HEK293T (cell line): Measurements from ENCODE around the gene DDX18.

Source experiments
- CTCF ChIA-PET: fragments of 350-600 bp; formaldehyde crosslinking; extraction: SDS; loops from one replicate; lab custom pipeline; 2021; ENCODE audit warnings: antibody characterized with exemption, inconsistent platforms; lab: Yijun Ruan, JAX
- POLR2A ChIA-PET: fragments of 350-600 bp; formaldehyde crosslinking; extraction: SDS; loops from one replicate; lab custom pipeline; 2020; ENCODE audit warnings: antibody characterized with exemption, inconsistent platforms; lab: Yijun Ruan, JAX
- DNase-seq: peaks from one replicate; pipeline ENCODE4 v3.0.0; 2012; ENCODE audit warnings: mixed read lengths; ENCODE audit errors: extremely low spot score
- ARNT ChIP-seq: fragments of 450-650 bp; IDR thresholded peaks from 2 replicates; pipeline ENCODE4 v1.6.1; 2017; ENCODE audit warnings: mild to moderate bottlenecking
- BHLHE40 ChIP-seq: fragments of 450-650 bp; IDR thresholded peaks from 2 replicates; pipeline ENCODE4 v1.6.1; 2016; ENCODE audit warnings: mild to moderate bottlenecking, moderate library complexity, borderline replicate concordance
- CTBP1 ChIP-seq: fragments of 450-650 bp; IDR thresholded peaks from 2 replicates; pipeline ENCODE4 v1.6.1; 2016; ENCODE audit warnings: borderline replicate concordance
- ELF4 ChIP-seq: fragments of 450-650 bp; IDR thresholded peaks from 2 replicates; pipeline ENCODE4 v1.6.1; 2017; ENCODE audit warnings: antibody characterized with exemption
- FOXA1 ChIP-seq: fragments of 450-650 bp; IDR thresholded peaks from 2 replicates; pipeline ENCODE4 v1.6.1; 2016; ENCODE audit warnings: mild to moderate bottlenecking
- FOXK2 ChIP-seq: fragments of 450-650 bp; IDR thresholded peaks from 2 replicates; pipeline ENCODE4 v1.6.1; 2016; ENCODE audit warnings: mild to moderate bottlenecking
- FOXM1 ChIP-seq: fragments of 450-650 bp; IDR thresholded peaks from 2 replicates; pipeline ENCODE4 v1.6.1; 2017; ENCODE audit warnings: mild to moderate bottlenecking, borderline replicate concordance
- HDGF ChIP-seq: fragments of 450-650 bp; IDR thresholded peaks from 2 replicates; pipeline ENCODE4 v1.6.1; 2017; ENCODE audit warnings: antibody characterized with exemption, borderline replicate concordance
- L3MBTL2 ChIP-seq: fragments of 450-650 bp; conservative IDR thresholded peaks from 2 replicates; pipeline ENCODE4 v1.6.1; 2016; ENCODE audit warnings: mild to moderate bottlenecking
- LEF1 ChIP-seq: fragments of 450-650 bp; IDR thresholded peaks from 2 replicates; pipeline ENCODE4 v1.6.1; 2017; ENCODE audit warnings: mild to moderate bottlenecking, borderline replicate concordance
- NFRKB ChIP-seq: fragments of 450-650 bp; IDR thresholded peaks from 2 replicates; pipeline ENCODE4 v1.6.1; 2016; ENCODE audit warnings: mild to moderate bottlenecking, moderate library complexity
- SP1 ChIP-seq: fragments of 450-650 bp; IDR thresholded peaks from 2 replicates; pipeline ENCODE4 v1.6.1; 2017
- SUZ12 ChIP-seq: fragments of 450-650 bp; IDR thresholded peaks from 2 replicates; pipeline ENCODE4 v1.6.1; 2016; ENCODE audit warnings: mild to moderate bottlenecking
- TARDBP ChIP-seq: fragments of 450-650 bp; IDR thresholded peaks from 2 replicates; pipeline ENCODE4 v1.6.1; 2016
- ZNF384 ChIP-seq: fragments of 450-650 bp; IDR thresholded peaks from 2 replicates; pipeline ENCODE4 v1.6.1; 2016
- TF ChIP-seq, protein P1 (sequence below): fragments of 450-650 bp; IDR thresholded peaks from 2 replicates; pipeline ENCODE4 v1.6.1; 2016

Gene DDX18

DNA sequence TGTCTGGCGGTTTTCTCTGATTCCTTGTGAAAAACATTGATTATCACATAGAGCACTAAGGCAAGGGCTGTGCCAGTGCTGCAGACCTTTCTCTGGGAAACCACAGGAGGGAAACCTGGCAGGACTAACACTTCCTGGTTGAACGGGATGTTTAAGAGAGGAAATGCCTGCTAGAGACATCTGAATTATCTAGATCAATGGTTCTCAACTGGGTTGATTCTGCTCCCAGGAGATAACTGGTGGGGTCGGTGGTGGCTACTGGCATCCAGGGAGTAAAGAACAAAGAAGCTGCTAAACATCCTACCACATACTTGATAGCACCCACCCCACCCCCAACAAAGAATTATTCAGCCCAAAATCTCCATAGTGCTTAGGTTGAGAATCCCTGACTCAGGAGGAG, 37.5 kb downstream of the DDX18 start:
- DNase-seq, result no peak
- POLR2A ChIA-PET, result no interaction called here
- TF ChIP-seq ELF4, result no peak
- CTCF ChIA-PET, result no interaction called here

DNA sequence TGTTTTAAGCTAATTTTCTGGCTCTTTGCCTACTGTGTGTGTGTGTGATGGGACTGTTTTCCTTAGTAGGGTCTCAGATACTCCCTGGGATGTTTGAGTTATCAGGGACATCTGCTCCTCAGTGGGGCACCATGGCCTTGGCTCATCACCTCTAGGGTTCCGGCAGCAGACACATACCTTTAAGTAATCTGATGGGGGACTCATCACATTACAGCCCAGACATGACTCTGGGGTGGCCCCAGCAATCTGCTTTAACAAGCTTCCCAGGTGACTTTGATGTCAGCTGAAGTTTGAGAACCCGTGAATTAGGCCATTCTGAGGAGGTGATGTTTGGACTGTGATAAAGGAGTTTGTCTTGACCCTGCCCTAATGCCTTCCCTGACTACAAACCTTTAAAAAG, 38.8 kb downstream of the DDX18 start:
- ChIA-PET POLR2A (no interaction called here), CTCF (no interaction called here)
- no peak for DNase-seq
- TF ChIP-seq ZNF384 (no peak), HDGF (no peak), ELF4 (no peak), SUZ12 (no peak), L3MBTL2 (no peak), ARNT (no peak), LEF1 (no peak), CTBP1 (no peak), SP1 (no peak)

DNA sequence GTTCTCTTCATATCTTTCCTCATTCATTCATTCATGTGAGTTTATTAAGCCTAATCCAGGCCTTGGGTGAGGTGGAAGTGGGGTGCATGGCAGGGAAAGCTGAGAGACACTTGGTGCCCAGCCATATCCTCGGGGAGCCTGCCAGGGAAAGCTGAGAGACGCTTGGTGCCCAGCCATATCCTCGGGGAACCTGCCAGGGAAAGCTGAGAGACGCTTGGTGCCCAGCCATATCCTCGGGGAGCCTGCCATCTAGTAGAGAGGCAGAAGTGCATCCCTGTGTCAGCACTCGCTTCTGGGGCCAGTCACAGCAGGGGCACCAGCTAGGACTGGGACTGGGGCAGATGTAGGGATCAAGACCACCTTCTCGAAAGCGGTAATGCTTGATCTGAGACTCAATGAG, 39.4 kb downstream of the DDX18 start:
- CTCF ChIA-PET, result no interaction called here
- DNase-seq, result no peak
- TF ChIP-seq LEF1, result no peak
- TF ChIP-seq ELF4, result no peak
- no peak for TF ChIP-seq SP1
- no peak for TF ChIP-seq SUZ12
- no peak for TF ChIP-seq BHLHE40
- no peak for TF ChIP-seq ZNF384
- no peak for TF ChIP-seq TARDBP
- no peak for TF ChIP-seq FOXK2
- TF ChIP-seq FOXA1, result no peak
- no peak for TF ChIP-seq ARNT
- TF ChIP-seq HDGF, result no peak
- no peak for TF ChIP-seq NFRKB
- no peak for TF ChIP-seq L3MBTL2
- POLR2A ChIA-PET, result no interaction called here

DNA sequence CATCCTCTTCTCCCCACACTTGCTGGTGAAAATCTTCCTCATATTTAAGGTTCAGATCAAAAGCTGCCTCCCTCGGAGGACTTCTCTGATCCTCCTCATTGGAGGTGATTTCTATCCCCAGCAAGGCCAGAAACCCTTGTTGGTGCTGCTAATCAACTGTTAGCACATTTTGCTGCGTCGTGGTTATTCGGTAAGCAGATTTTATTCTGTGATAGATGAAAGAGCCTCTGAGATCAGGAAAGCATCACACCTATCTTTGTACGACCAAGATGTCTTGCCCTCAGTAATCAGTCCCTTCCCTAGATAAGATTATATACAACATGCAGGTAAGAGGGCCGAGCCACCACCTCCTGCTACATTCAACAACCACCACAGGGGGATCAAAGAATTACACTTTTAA, 40.1 kb downstream of the DDX18 start:
- ChIA-PET POLR2A (no interaction called here), CTCF (no interaction called here)
- DNase-seq, result no peak
- no peak for TF ChIP-seq SP1
- TF ChIP-seq FOXM1, result no peak
- TF ChIP-seq, protein P1, sequence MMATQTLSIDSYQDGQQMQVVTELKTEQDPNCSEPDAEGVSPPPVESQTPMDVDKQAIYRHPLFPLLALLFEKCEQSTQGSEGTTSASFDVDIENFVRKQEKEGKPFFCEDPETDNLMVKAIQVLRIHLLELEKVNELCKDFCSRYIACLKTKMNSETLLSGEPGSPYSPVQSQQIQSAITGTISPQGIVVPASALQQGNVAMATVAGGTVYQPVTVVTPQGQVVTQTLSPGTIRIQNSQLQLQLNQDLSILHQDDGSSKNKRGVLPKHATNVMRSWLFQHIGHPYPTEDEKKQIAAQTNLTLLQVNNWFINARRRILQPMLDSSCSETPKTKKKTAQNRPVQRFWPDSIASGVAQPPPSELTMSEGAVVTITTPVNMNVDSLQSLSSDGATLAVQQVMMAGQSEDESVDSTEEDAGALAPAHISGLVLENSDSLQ, result no peak
- no peak for TF ChIP-seq FOXK2

DNA sequence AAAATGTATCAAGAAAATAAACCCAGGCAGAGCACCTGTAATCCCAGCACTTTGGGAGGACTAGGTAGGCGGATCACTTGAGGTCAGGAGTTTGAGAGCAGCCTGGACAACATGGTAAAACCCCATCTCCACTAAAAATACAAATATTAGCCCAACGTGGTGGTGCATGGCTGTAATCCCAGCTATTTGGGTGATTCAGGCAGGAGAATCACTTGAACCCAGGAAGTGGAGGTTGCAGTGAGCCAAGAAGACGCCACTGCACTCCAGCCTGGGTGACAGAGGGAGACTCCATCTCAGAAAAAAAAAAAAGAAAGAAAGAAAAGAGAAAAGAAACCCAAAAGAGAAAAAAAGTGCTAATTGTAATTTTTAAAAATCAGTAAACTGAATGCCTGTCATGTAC, 41.4 kb downstream of the DDX18 start:
- ChIA-PET POLR2A (interaction anchor here (1.4 kb wide), 1 partner anchor 9 kb away, joined by 3 read pairs; no protein-coding TSS in a partner anchor), CTCF (no interaction called here)
- DNase-seq, result no peak
- no peak for TF ChIP-seq CTBP1
- no peak for TF ChIP-seq BHLHE40
- TF ChIP-seq FOXA1, result no peak
- TF ChIP-seq TARDBP, result no peak
- TF ChIP-seq SP1, result no peak
- TF ChIP-seq FOXM1, result no peak
- TF ChIP-seq, protein P1, result no peak
- TF ChIP-seq ELF4, result no peak
- TF ChIP-seq ARNT, result no peak
- no peak for TF ChIP-seq SUZ12
- no peak for TF ChIP-seq LEF1
- TF ChIP-seq L3MBTL2, result no peak
- no peak for TF ChIP-seq HDGF
- no peak for TF ChIP-seq FOXK2
- no peak for TF ChIP-seq NFRKB

DNA sequence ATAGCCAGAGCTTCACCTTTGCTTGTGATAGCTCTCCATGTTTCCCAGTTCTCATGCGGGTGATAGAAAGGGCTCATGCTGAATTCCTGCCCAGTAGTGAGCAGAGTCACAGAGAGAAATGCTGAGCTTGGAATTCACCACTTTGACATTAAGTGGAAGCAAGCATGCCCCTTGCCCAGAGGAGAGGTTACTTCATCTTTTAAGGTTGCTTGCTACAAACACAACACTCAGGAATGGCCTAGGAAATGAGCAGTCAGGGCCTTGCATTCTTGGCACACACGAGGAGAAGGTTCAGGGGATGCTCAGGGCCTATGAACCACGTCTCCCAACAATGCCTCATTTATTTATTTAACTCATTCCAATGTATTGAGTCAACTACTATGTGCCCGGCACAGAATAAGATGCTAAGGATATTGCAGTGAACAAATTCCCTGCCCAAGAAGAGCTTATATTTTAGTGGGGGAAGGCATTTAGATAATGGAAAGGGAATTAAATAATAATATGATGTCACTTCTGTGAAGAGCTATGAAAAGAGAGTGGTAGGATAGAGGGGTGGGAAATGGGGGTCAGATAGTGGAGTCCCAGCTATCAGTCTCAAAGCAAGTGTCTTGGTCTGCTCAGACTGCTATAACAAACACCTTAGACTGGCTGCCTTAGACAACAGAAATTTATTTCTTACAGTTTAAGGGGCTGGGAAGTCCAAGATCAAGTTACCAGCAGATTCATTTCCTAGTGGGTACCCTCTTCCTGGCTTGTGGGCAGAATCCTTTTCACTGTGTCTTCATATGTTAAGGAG, 42.1 kb downstream of the DDX18 start:
- no peak for DNase-seq
- no peak for TF ChIP-seq NFRKB
- no peak for TF ChIP-seq SP1
- no peak for TF ChIP-seq ZNF384
- TF ChIP-seq, protein P1, result no peak
- ChIA-PET POLR2A (interaction anchor here (1.4 kb wide), 1 partner anchor 9 kb away, joined by 3 read pairs; no protein-coding TSS in a partner anchor), CTCF (no interaction called here)

DNA sequence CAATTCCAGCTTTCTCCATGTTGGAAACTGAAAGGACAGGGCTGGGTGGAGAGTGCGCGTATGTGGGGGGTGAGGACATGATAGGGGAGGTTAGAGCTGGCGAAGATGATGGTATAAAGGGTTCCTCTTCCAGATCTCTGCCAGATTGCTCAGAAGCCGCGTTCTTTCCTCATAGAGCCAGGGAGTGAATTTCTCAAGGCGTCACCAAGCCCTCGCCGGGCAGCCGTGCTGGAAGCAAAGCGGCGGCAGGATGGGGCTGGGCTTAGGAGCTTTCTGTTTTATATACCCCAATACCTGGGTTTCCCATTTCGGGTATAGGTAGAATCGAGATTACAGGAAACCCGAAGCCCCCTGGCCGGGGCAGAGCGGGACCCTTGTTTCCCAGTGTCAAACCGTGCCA, 43.8 kb downstream of the DDX18 start:
- no peak for TF ChIP-seq BHLHE40
- TF ChIP-seq SUZ12, result no peak
- TF ChIP-seq SP1, result no peak
- TF ChIP-seq, protein P1, result no peak
- no peak for TF ChIP-seq FOXM1
- TF ChIP-seq LEF1, result no peak
- no peak for TF ChIP-seq ARNT
- no peak for TF ChIP-seq NFRKB
- TF ChIP-seq FOXA1, result no peak
- TF ChIP-seq L3MBTL2, result no peak
- TF ChIP-seq FOXK2, result no peak
- TF ChIP-seq CTBP1, result no peak
- no peak for TF ChIP-seq HDGF
- no peak for DNase-seq
- POLR2A ChIA-PET, result no interaction called here
- CTCF ChIA-PET, result no interaction called here
